SK-N-SH (cell line): ENCODE measurements around the gene ZNF415. TPM values are rescaled to one million over a fixed set of nuclear protein-coding genes. Genes with fewer than 3 reads are reported as not detected.

Experiments
- CTCF ChIA-PET: fragments of 300-600, 350-600 bp; formaldehyde crosslinking; extraction: SDS; loops from one replicate; lab custom pipeline; 2021; lab: Yijun Ruan, JAX
- POLR2A ChIA-PET: fragments of 350-600 bp; sonication (Branson Sonifier 250); formaldehyde crosslinking; extraction: SDS; loops from one replicate; lab custom pipeline; 2020; ENCODE audit warnings: antibody characterized with exemption, inconsistent platforms; lab: Yijun Ruan, JAX
- DNase-seq: peaks from one replicate; pipeline ENCODE4 v3.0.0; 2012
- H2AFZ ChIP-seq: fragments of 200-600 bp; sonication (generic); 2 replicates; pipeline ENCODE4 v1.8.1; 2016; ENCODE audit warnings: antibody characterized with exemption, mild to moderate bottlenecking, low read depth
- H3F3A ChIP-seq: fragments of 200-600 bp; sonication (generic); replicated peaks from 2 replicates; pipeline ENCODE3; 2016; ENCODE audit warnings: antibody characterized with exemption, mild to moderate bottlenecking; ENCODE audit not compliant: insufficient read depth
- H3K27ac ChIP-seq, 2 experiments: fragments of 200-500 bp in 1 of 2; fragments of 200-600 bp in 1 of 2; sonication (Bioruptor generic) in 1 of 2; sonication (generic), shearing (Covaris generic) in 1 of 2; 2 replicates each; pipeline versions ENCODE4 v1.5.1 to v1.6.1; 2014 to 2016; ENCODE audit warnings: low read depth in 2 of 2, inconsistent platforms in 1 of 2, low read length in 1 of 2, mild to moderate bottlenecking in 1 of 2, mixed read lengths in 1 of 2
- H3K27me3 ChIP-seq: fragments of 200-600 bp; sonication (generic), shearing (Covaris generic); 2 replicates; pipeline ENCODE4 v1.6.1; 2016; ENCODE audit warnings: mixed run types; ENCODE audit not compliant: insufficient read depth
- H3K36me3 ChIP-seq, 2 experiments: fragments of 200-500 bp in 1 of 2; fragments of 200-600 bp in 1 of 2; sonication (Bioruptor generic) in 1 of 2; sonication (generic) in 1 of 2; replicated peaks in 1 of 2; 2 replicates each; pipeline versions ENCODE3 to v1.5.1; 2014 to 2016; ENCODE audit warnings: low read length in 1 of 2, mild to moderate bottlenecking in 1 of 2; ENCODE audit not compliant: insufficient read depth in 2 of 2, control insufficient read depth in 1 of 2
- H3K4me1 ChIP-seq, 2 experiments: fragments of 200-500 bp in 1 of 2; fragments of 200-600 bp in 1 of 2; sonication (Bioruptor generic) in 1 of 2; sonication (generic), shearing (Covaris generic) in 1 of 2; 2 replicates each; pipeline versions ENCODE4 v1.5.1 to v1.6.1; 2014 to 2016; ENCODE audit warnings: low read depth in 1 of 2, low read length in 1 of 2, mixed run types in 1 of 2; ENCODE audit not compliant: insufficient read depth in 2 of 2, control insufficient read depth in 1 of 2
- H3K4me2 ChIP-seq: fragments of 200-600 bp; sonication (generic), shearing (Covaris generic); 2 replicates; pipeline ENCODE4 v1.6.1; 2017; ENCODE audit warnings: mixed run types
- H3K4me3 ChIP-seq, 2 experiments: fragments of 200-500 bp in 1 of 2; fragments of 200-600 bp in 1 of 2; sonication (Bioruptor generic) in 1 of 2; sonication (generic), shearing (Covaris generic) in 1 of 2; 2 replicates each; pipeline versions ENCODE4 v1.5.1 to v1.8.1; 2014 to 2016; ENCODE audit warnings: low read depth in 2 of 2, inconsistent platforms in 1 of 2, low read length in 1 of 2, mild to moderate bottlenecking in 1 of 2, mixed read lengths in 1 of 2, moderate library complexity in 1 of 2
- H3K79me2 ChIP-seq: fragments of 200-600 bp; sonication (generic); 2 replicates; pipeline ENCODE4 v1.8.1; 2017; ENCODE audit warnings: mild to moderate bottlenecking; ENCODE audit not compliant: insufficient read depth
- H3K9ac ChIP-seq: fragments of 200-600 bp; sonication (generic); 2 replicates; pipeline ENCODE4 v1.6.1; 2017; ENCODE audit warnings: mixed run types
- H3K9me2 ChIP-seq: fragments of 200-600 bp; sonication (generic); 2 replicates; pipeline ENCODE4 v1.6.1; 2017; ENCODE audit warnings: mixed run types
- H3K9me3 ChIP-seq: fragments of 200-600 bp; sonication (generic); 2 replicates; pipeline ENCODE4 v1.6.1; 2017; ENCODE audit warnings: mixed run types, mild to moderate bottlenecking, moderate library complexity
- H4K20me1 ChIP-seq: fragments of 200-600 bp; sonication (generic); 2 replicates; pipeline ENCODE4 v1.6.1; 2017; ENCODE audit warnings: mild to moderate bottlenecking, mixed run types; ENCODE audit not compliant: insufficient read depth
- CHD2 ChIP-seq: fragments of 150-350 bp; IDR thresholded peaks from 2 replicates; pipeline ENCODE4 v1.6.1; 2018; ENCODE audit warnings: low read length; ENCODE audit not compliant: partially characterized antibody
- EP300 ChIP-seq, 2 experiments: IDR thresholded peaks; 2 replicates each; pipeline versions ENCODE4 v1.4.0 to v1.6.1; 2012; ENCODE audit warnings: borderline replicate concordance in 1 of 2, low read depth in 1 of 2, low read length in 1 of 2
- EZH2phosphoT487 ChIP-seq: fragments of 200-600 bp; sonication (generic); IDR thresholded peaks from 2 replicates; pipeline ENCODE4 v1.6.1; 2017; ENCODE audit warnings: low read depth, mixed run types, mild to moderate bottlenecking, antibody characterized with exemption, moderate library complexity, borderline replicate concordance
- FOXM1 ChIP-seq: IDR thresholded peaks from 2 replicates; pipeline ENCODE4 v1.4.0; 2012; ENCODE audit warnings: low read depth, mild to moderate bottlenecking
- GABPA ChIP-seq: IDR thresholded peaks from 2 replicates; pipeline ENCODE4 v1.4.0; 2012; ENCODE audit warnings: low read depth, mild to moderate bottlenecking
- JUND ChIP-seq: IDR thresholded peaks from 2 replicates; pipeline ENCODE4 v1.4.0; 2012
- MEF2A ChIP-seq: IDR thresholded peaks from 2 replicates; pipeline ENCODE4 v1.4.0; 2012; ENCODE audit warnings: low read depth, borderline replicate concordance
- NFIC ChIP-seq: IDR thresholded peaks from 2 replicates; pipeline ENCODE4 v1.4.0; 2012; ENCODE audit warnings: borderline replicate concordance
- NRF1 ChIP-seq: IDR thresholded peaks from 2 replicates; pipeline ENCODE4 v1.6.1; 2012; ENCODE audit warnings: low read depth, mild to moderate bottlenecking, low read length
- RAD21 ChIP-seq: IDR thresholded peaks from 2 replicates; pipeline ENCODE4 v1.6.1; 2012; ENCODE audit warnings: mild to moderate bottlenecking, low read length
- RCOR1 ChIP-seq: fragments of 150-350 bp; IDR thresholded peaks from 2 replicates; pipeline ENCODE4 v1.6.1; 2017; ENCODE audit warnings: antibody characterized with exemption, low read length
- TAF1 ChIP-seq: IDR thresholded peaks from 2 replicates; pipeline ENCODE4 v1.6.1; 2012; ENCODE audit warnings: low read depth, mild to moderate bottlenecking, low read length, moderate library complexity, borderline replicate concordance
- TEAD4 ChIP-seq: IDR thresholded peaks from 2 replicates; pipeline ENCODE4 v1.4.0; 2012; ENCODE audit warnings: mild to moderate bottlenecking, borderline replicate concordance; ENCODE audit not compliant: insufficient read depth
- USF2 ChIP-seq: fragments of 150-350 bp; IDR thresholded peaks from 2 replicates; pipeline ENCODE4 v1.6.1; 2017; ENCODE audit warnings: antibody characterized with exemption, low read length, low read depth, borderline replicate concordance
- ZBTB33 ChIP-seq: IDR thresholded peaks from 2 replicates; pipeline ENCODE4 v1.4.0; 2012; ENCODE audit warnings: low read depth, borderline replicate concordance
- WGBS: methylation state at CpG from one replicate; pipeline ENCODE4 v1.1.6; 2017; ENCODE audit warnings: low lambda C conversion rate; 5-methylcytosine and 5-hydroxymethylcytosine counted together
- polyA plus RNA-seq, 3 experiments: library from polyadenylated mRNA; depleted of rRNA; stranded (reverse); fragments of >200 nt; gene quantifications; 2 replicates each; pipeline ENCODE4 v1.2.3, GENCODE V29; 2012
- TF ChIP-seq, protein P1 (sequence below): fragments of 200-600 bp; sonication (generic); IDR thresholded peaks from 2 replicates; pipeline ENCODE4 v1.6.1; 2017; ENCODE audit warnings: antibody characterized with exemption, mild to moderate bottlenecking, moderate library complexity
- TF ChIP-seq, protein P2 (sequence below): IDR thresholded peaks from 2 replicates; pipeline ENCODE4 v1.4.0; 2012; ENCODE audit warnings: low read depth, borderline replicate concordance
- TF ChIP-seq, protein P3 (sequence below): fragments of 150-350 bp; IDR thresholded peaks from 2 replicates; pipeline ENCODE4 v1.6.1; 2016; ENCODE audit warnings: mild to moderate bottlenecking, low read depth, low read length
- TF ChIP-seq, protein P4 (sequence below): IDR thresholded peaks from 2 replicates; pipeline ENCODE4 v1.6.1; 2012; ENCODE audit warnings: mild to moderate bottlenecking, low read depth, low read length, moderate library complexity
- TF ChIP-seq, protein P5 (sequence below): IDR thresholded peaks from 2 replicates; pipeline ENCODE4 v1.4.0; 2012; ENCODE audit warnings: low read depth

Gene ZNF415
- polyA plus RNA-seq, 1 of the 3 experiments (the other 2 are of a cell fraction) = 1.6 TPM

- 39% methylated on average over 7 of the region's 7 CpGs for WGBS
- Histone ChIP-seq H3K9me3 (0 out of 2 replicates have a peak, but pooled peaks cover 3% of the 10 kb centered on the region), H3K9ac (no peak overlapping the region), H3K79me2 (no peaks in the 10 kb centered on the region), H4K20me1 (no peaks in the 10 kb centered on the region), H2AFZ (no peak overlapping the region), H3K9me2 (no peaks in the 10 kb centered on the region), H3K27ac (no peak overlapping the region), H3K4me3 (no peak overlapping the region), H3K27me3 (no peaks in the 10 kb centered on the region), H3K36me3 (no peaks in the 10 kb centered on the region), H3F3A (no peaks in the 10 kb centered on the region), H3K4me1 (no peaks in the 10 kb centered on the region), H3K4me2 (no peak overlapping the region)
- no peak for TF ChIP-seq CHD2
- no peak for TF ChIP-seq EZH2phosphoT487
- TF ChIP-seq, protein P1, sequence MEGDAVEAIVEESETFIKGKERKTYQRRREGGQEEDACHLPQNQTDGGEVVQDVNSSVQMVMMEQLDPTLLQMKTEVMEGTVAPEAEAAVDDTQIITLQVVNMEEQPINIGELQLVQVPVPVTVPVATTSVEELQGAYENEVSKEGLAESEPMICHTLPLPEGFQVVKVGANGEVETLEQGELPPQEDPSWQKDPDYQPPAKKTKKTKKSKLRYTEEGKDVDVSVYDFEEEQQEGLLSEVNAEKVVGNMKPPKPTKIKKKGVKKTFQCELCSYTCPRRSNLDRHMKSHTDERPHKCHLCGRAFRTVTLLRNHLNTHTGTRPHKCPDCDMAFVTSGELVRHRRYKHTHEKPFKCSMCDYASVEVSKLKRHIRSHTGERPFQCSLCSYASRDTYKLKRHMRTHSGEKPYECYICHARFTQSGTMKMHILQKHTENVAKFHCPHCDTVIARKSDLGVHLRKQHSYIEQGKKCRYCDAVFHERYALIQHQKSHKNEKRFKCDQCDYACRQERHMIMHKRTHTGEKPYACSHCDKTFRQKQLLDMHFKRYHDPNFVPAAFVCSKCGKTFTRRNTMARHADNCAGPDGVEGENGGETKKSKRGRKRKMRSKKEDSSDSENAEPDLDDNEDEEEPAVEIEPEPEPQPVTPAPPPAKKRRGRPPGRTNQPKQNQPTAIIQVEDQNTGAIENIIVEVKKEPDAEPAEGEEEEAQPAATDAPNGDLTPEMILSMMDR = no peak
- no peak for TF ChIP-seq TAF1
- TF ChIP-seq EP300 (IDR thresholded peaks at IDR 0.05; ENCODE audit: borderline replicate concordance in 1 of 2, low read depth in 1 of 2, low read length in 1 of 2) = no peak
- TF ChIP-seq JUND = no peak
- TF ChIP-seq, protein P2, sequence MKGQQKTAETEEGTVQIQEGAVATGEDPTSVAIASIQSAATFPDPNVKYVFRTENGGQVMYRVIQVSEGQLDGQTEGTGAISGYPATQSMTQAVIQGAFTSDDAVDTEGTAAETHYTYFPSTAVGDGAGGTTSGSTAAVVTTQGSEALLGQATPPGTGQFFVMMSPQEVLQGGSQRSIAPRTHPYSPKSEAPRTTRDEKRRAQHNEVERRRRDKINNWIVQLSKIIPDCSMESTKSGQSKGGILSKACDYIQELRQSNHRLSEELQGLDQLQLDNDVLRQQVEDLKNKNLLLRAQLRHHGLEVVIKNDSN = no peak
- TF ChIP-seq TEAD4 = no peak
- TF ChIP-seq, protein P3, sequence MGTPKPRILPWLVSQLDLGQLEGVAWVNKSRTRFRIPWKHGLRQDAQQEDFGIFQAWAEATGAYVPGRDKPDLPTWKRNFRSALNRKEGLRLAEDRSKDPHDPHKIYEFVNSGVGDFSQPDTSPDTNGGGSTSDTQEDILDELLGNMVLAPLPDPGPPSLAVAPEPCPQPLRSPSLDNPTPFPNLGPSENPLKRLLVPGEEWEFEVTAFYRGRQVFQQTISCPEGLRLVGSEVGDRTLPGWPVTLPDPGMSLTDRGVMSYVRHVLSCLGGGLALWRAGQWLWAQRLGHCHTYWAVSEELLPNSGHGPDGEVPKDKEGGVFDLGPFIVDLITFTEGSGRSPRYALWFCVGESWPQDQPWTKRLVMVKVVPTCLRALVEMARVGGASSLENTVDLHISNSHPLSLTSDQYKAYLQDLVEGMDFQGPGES = no peak
- no peak for TF ChIP-seq MEF2A
- TF ChIP-seq RAD21 = no peak
- no peak for TF ChIP-seq GABPA
- TF ChIP-seq, protein P4, sequence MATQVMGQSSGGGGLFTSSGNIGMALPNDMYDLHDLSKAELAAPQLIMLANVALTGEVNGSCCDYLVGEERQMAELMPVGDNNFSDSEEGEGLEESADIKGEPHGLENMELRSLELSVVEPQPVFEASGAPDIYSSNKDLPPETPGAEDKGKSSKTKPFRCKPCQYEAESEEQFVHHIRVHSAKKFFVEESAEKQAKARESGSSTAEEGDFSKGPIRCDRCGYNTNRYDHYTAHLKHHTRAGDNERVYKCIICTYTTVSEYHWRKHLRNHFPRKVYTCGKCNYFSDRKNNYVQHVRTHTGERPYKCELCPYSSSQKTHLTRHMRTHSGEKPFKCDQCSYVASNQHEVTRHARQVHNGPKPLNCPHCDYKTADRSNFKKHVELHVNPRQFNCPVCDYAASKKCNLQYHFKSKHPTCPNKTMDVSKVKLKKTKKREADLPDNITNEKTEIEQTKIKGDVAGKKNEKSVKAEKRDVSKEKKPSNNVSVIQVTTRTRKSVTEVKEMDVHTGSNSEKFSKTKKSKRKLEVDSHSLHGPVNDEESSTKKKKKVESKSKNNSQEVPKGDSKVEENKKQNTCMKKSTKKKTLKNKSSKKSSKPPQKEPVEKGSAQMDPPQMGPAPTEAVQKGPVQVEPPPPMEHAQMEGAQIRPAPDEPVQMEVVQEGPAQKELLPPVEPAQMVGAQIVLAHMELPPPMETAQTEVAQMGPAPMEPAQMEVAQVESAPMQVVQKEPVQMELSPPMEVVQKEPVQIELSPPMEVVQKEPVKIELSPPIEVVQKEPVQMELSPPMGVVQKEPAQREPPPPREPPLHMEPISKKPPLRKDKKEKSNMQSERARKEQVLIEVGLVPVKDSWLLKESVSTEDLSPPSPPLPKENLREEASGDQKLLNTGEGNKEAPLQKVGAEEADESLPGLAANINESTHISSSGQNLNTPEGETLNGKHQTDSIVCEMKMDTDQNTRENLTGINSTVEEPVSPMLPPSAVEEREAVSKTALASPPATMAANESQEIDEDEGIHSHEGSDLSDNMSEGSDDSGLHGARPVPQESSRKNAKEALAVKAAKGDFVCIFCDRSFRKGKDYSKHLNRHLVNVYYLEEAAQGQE = no peak
- no peak for TF ChIP-seq FOXM1
- TF ChIP-seq USF2 = no peak
- no peak for TF ChIP-seq NRF1
- TF ChIP-seq ZBTB33 = no peak
- TF ChIP-seq, protein P5, sequence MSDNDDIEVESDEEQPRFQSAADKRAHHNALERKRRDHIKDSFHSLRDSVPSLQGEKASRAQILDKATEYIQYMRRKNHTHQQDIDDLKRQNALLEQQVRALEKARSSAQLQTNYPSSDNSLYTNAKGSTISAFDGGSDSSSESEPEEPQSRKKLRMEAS = no peak
- TF ChIP-seq RCOR1 = no peak
- no peak for TF ChIP-seq NFIC
- ChIA-PET POLR2A (no interaction called here), CTCF (no interaction called here)
- DNase-seq = no peak
Observed at GRCh38 chr19:53123400-53123799, 9.3 kb downstream of the ZNF415 start.
